NCI-H187 (cell line): ENCODE measurements around the gene CNKSR1.

Experiments used
- DNase-seq, 2 experiments: peaks; one replicate each; lab custom pipeline; 2025; lab: John Stamatoyannopoulos, UW

CNKSR1 gene

DNA sequence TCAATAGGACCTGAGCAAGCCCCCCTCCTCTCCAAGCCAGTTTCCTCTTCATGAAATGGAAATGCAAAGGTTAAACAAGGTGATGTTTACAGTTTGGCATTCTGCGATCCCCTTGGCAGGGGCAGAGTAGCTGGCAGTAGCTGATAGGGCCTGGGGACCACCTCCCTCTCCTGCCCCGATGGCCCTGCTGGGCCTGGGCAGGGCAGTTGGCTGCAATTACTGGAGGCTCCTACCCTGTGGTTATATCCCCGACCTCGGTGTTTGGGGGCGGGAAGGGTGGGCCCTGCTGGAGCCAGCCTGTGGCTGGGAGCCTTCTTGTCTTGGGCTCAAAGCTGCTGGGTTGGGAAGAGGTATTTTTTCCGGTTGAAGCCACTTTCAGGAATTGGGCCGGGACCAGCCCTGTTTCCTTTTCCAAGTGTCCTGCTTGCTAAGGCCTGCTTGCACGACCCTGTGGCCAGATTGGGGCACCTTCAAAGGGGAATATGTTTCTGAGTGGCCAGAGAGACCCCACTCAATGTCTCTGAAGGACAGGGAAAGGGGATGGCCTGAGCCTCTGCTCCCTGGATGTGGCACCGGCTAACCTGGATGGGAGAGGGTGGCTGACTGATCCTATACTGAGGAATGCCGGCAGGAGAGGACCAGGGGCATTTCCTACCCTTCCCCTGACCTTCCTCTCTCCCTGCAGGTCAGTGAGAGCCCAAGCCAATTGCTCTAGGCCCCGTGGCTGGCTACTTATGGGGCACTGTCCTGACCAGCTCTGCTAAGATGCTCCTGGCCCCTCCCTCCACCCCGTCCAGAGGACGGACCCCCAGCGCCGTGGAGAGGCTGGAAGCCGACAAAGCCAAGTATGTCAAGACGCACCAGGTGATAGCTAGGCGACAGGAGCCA, 16.5 kb upstream of the CNKSR1 start:
- no peak for DNase-seq

- no peak for DNase-seq
Observed at GRCh38 chr1:26161415-26162219, 15.7 kb upstream of the CNKSR1 start.

DNA sequence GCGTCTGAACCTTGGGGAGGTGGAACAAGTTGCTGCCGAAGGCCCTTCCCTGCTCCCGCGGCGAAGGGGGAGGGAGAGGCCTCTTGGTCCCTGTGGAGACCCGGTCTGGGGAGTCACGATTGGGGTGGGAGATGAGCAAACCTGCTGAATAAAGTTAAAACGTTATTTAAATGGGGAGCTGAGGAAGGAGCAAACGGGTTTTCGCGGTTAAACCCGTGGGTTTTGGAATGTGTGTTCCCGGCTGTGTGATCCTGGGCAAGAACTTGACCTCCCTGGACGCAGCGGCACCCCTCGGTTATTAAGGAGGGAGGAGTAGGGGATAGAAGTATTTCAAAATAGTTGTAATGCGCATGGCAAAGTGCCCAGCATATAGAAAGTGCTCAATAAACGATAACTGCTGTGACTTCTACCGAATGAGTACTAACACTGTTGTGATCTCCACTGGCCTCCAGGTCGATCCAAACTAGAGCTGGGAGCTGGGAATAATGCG, 15.0 kb upstream of the CNKSR1 start:
- DNase-seq: no peak

GRCh38 chr1:26163684-26164035, 13.6 kb upstream of the CNKSR1 start:
- DNase-seq: no peak

DNA sequence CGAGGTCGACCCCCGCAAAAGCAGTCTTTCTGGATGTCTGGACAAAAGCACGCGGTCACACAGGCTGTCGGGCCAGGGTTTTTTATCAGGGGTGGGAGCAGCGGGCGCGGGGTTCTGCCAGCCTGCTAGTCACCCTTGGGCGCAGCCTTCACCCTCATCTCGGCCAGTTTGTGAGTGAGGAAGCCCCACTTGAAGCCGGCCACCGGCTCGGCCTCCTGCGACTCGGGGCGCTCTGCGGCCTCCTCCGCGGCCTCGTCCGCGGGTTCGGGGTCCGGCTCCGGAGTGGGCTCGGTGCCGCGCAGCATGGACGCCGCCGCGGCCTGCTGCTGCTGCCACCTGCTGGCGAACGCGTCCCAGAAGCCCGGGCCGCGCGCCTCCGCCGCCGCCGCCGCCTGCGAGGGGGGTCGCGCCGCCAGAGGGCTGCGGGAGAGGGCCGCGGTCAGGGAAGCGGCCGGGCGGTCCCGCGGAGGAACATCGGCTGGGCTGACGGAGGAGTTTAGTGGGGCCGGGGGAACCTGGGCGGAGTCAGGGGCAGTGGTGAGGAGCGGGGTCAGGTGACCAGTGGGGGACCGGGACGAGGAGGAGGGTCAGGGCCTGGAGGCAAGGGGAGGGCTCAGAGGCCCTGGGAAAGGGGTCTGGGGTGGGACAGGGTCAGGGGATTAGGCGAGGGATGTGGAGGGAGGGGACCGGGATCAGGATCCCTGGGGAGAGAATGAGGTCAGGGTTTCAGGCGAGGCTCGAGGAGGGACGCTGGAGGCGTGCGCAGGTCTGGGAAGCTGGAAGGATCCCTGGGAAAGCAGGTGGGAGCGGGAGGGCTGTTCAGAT, 13.0 kb upstream of the CNKSR1 start:
- no peak for DNase-seq

GRCh38 chr1:26164861-26165842, 12.1 kb upstream of the CNKSR1 start:
- no peak for DNase-seq

- DNase-seq: no peak
Observed at GRCh38 chr1:26166719-26167281, 10.5 kb upstream of the CNKSR1 start.

DNA sequence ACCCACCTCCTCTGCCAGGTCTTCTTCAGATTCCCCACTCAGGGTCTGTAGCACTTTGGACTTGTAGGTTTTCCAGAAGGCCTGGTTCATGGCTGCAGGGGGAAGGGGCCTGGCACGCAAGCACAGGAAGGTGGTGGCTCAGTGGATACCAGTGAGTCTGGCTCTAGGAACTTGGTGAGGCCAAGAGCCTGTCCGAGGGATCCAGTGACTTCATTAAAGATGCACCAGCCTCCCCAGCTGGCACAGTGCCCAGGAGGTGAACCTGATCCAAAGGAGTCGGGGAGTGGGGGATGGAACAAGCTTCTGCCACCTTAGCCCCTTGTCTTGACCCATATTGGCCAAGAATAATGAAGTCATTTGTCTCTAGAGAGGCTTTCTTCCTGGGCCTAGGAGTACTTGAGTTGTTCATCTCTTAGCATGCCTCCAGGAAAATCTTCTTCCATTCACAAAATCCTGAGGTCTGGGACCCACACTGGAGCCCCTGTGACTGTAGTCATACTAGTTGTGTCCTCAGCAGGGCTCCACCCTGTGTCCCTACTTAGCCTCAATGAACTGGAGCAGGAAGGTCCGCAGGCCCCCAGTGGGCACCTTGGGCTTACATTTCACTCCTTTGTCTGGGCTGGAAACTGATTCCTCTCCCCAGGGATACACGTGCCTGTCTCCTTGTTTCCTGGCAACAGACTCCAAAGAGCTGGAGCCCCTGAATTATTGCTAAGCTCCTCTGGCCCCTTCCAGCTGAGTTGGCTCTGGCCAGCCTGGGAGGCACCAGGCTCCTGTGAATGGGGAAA, 8.7 kb upstream of the CNKSR1 start, which contains the start of gene C1orf232:
TSS of gene C1orf232 (minus strand) at position 554 of the 788 bp plus-strand sequence. CDS start at position 90, 464 bp downstream.
- peak; percentile 60 to 65 for DNase-seq

DNA sequence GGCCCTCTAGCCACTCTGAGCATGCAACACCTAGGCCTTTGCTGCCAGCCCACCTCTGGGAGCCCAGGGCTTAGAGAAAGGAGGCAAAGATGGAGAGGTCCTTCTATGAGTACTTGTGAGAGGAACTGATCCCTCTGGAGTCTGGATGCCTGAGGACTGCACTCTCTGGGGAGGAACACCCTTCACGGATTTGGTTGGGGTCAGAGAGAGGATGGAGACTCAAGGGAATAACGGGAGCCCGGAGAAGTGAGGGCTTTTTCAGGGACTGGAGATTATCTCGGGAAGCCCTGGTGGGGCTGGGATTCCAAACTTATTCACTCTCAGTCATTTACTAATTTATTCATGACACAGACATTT, 8.1 kb upstream of the CNKSR1 start:
- DNase-seq: no peak

DNA sequence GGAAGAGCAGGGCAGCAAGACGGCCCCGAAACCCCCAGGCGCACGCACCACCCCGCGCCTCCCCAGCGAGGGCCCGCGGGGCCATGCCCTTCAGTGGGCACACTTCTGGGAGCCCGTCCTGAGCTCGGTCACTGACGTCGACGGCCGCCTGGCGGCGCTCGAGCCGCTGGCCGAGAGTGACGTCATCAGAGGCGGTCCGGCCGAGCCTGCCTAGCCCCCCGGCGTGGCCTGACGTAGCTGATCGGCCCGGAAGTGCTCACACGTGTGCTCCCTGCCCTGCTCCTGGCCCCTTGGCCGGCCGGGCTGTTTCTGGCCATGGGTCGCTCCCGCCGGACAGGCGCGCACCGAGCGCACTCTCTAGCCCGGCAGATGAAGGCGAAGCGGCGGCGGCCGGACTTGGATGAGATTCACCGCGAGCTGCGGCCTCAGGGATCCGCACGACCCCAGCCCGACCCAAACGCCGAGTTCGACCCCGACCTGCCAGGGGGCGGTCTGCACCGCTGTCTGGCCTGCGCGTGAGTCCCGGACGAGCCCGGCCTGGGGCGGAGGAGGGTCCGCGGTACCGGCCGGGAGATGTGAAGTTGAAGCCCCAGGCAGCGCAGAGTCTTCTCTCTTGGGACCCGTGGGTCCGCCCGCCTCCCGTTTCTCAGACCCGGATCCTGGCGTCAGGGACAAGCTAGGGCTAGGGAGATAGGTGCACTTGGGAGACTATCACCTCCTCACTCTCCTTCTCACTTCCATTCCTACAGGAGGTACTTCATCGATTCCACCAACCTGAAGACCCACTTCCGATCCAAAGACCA, 7.4 kb upstream of the CNKSR1 start, which contains the start of gene ZNF593:
TSS of gene ZNF593 (plus strand) at position 240 of the 803 bp plus-strand sequence. CDS start at position 316, 76 bp downstream.
- DNase-seq: peak; percentile 41 to 67

GRCh38 chr1:26170472-26170821, 6.8 kb upstream of the CNKSR1 start:
- DNase-seq: no peak

DNA sequence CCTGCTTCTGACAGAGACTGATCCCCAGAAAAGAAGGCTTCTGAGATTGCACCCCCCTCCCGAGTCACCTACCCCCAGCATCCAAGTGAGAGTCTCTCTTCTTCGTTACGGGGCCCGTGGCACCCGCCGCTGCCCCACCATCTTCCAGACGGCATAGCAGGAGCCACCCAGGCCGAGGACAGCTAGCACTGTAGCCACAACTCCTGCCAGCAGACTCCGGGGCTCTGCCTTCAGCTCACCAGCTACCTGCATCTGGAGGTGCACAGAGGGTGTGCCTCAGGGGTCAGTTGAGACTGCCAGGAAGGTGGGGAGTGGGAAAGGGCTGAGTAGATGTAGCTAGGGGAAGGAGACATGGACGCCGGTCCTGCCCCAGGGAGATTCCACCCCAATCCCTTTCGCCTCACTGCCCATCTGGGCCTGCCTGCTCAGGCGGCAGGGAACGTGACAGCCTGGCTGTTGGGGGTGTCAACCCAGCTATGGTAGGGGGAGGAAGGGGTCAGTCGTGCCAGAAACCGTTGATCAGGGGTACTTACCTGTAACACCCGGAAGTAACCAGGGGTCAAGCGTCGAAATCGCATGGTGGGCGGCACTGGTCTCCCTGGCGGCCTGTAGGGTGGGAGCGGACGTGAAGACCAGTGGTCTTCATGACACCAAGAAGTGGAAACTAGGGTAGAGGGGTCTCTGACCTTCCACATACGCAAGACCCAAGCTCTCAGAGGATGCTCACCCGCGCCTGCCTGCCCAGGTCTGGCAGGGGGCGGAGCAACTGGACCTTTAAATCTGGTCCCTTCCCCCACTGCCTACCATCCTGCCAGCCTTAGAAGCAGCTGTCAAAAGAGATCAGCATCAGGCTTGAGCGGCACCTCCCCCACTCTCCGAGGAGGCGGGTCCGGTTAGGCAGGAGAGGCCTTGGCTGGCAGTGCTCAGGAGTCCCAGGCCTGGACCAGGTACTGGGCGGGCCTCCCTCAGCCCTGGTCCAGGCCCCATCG, 5.9 kb upstream of the CNKSR1 start, which contains the start of gene ZNF593OS:
TSS of gene ZNF593OS (minus strand) at position 749 of the 989 bp plus-strand sequence. CDS start at position 578, 171 bp downstream.
- DNase-seq: no peak

GRCh38 chr1:26175346-26175745, 1.9 kb upstream of the CNKSR1 start:
- DNase-seq: no peak

DNA sequence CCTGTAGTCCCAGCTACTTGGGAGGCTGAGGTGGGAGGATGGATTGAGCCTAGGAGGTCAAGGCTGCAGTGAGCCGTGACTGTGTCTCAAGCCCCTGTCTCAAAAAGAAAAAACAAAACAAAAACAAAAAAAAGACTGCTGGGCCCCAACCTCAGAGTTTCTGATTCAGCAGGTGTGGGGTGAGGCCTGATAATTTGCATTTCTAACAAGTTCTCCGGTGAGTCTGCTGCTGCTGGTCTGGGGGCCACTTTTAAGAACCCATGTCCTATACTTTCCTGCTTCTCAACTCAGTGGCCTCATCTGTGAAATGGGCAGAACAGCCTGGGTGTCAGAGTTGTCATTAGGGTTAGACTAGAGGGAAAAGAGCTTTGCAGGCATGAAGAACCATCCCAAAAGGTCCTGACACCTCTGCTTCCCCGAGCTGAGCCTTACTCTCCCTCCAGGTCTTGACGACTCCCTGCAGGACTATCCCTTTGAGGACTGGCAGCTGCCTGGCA, 2.8 kb downstream of the CNKSR1 start:
- no peak for DNase-seq

DNA sequence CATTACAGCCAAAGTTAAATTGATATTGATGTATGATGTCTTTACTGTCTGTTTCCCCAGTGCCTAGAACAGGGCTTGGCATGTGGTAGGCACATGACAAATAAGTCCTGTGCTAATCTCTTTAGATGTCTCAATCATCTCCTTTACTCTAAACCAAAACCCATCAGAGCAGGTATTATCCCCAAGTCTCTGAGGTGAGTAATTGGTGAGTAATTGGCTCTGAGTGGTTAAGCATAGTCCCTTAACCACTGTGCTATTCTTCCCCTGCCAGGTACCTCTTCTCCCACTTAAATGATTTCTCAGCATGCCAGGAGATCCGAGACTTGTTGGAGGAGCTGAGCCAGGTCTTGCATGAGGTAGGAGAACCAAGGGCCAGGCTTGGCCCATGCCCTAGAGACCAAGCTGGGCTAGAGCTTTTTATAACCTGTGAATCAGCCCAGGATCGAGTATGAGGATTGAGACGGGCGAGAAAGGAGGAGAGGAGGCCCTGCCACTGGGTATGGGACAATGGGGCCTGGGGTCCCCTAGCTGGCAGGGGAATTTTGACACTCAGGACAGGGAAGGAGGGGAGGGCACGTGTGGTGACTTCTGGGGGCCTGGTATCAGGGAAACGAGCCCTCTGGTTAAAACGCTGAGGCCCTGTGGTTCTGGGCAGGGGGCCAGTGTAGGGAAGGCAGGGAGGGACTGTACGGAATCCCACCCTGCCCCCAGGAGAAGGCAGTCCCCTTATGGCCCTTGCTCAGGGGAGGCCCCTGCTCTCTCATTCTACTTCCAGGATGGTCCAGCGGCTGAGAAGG, 4.5 kb downstream of the CNKSR1 start:
- DNase-seq: no peak

DNA sequence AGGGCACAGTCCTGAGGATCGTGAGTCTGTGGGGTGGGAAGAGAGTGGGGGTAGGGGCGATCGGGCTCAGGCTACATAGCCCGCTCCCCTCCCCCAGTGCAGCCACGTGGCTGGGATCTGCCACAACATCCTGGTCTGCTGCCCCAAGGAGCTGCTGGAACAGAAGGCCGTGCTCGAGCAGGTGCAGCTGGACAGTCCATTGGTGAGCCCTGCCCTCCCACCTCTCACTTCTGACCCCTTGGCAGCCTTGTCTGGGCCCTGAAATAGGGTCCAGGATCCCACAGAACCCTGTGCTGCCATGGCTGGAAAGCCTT, 5.0 kb downstream of the CNKSR1 start:
- no peak for DNase-seq

DNA sequence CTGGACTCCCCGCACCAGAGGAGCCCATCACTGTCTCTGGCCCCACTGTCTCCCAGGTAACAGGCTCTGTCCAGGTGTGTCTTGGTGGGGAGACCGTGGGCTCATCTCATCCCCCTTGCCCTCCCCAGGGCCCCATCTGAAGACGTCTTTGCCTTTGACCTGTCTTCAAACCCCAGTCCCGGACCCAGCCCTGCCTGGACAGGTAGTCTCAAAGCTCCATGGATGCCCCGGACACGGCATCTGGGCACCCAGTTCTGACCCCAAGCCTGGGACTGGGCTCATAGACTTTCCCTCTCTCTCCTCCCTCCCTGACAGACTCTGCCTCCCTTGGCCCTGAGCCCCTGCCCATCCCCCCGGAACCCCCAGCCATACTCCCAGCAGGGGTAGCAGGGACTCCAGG, 6.8 kb downstream of the CNKSR1 start:
- DNase-seq: no peak
